Heart left ventricle (tissue), 13 donors: ENCODE results near the gene NPHP4.

Experiments used
- CTCF ChIP-seq, 12 donors: fragments of 200-600 bp; sonication (generic) in 4 of 12; IDR thresholded peaks; one replicate each; pipeline versions ENCODE4 v1.5.0 to v1.8.0; 2018 to 2022; ENCODE audit warnings: antibody characterized with exemption in 12 of 12, mild to moderate bottlenecking in 5 of 12
- POLR2A ChIP-seq, 2 donors: fragments of 450-650 bp; IDR thresholded peaks; one replicate each; pipeline ENCODE4 v1.6.1; 2017; ENCODE audit warnings: antibody characterized with exemption in 2 of 2, mild to moderate bottlenecking in 2 of 2, moderate library complexity in 2 of 2
- donor health status: ischemic (EF 13 %, LVEDD 7.1; RV severe dilation, severe dysfunction).
- donor health status: DM: no; HTN: yes; CAD: no.
- donor health status: DM: no; HTN: no; CAD: no.
- donor health status: ischemic (EF 25% LVEDD 6.9; RV normal size, moderate dysfunction).
- donor health status: ischemic (EF 25% LVEDD 5.7; RV mildly dilated, moderate dysfunction).
- donor health status: ischemic (EF 35%, LVEDD 5.7; RV mildly dilated, moderate dysfunction).
- donor health status: nonischemic (EF 11% LVEDD 7.7; RV severe dilation, severe dysfunction).
- donor health status: DM: yes; HTN: yes; CAD: no.
- donor health status: PGD.
- donor health status: ischemic (EF 29% LVEDD 5.4; RV normal size, mild dysfunction).
- donor health status: nonischemic (EF 23%, LVEDD 6.1; RV moderate dilation, normal function).

DNA sequence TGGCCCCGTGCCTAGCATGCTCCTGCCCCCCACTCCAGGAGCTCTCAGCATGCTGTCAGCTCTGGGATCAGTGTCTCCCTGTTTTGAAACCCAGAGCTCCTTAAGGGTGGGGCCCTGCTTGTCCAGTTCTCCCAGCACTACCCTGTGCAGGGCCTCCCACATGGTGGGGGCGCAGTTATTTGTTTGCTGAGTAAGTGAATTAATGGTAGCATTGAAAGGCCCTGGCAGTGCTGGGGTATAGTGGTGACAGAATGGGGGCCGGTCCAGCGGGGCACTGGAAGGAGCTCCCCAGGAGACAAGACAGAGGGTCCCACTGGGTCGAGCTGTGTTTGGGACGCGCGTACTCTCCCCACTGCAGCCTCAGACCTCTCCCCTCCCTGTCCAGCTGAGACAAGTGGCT lies 99.9 kb downstream of the NPHP4 start:
- TF ChIP-seq POLR2A (IDR thresholded peaks at IDR 0.05) (no peak), CTCF (IDR thresholded peaks at IDR 0.05) (no peak)
